Mucosa of stomach (tissue), 1 donor: Measurements from ENCODE around the gene TSPAN31.

Source experiments
- H3K27me3 ChIP-seq: one replicate; pipeline ENCODE4 v1.7.0; 2013; ENCODE audit warnings: mild to moderate bottlenecking, low read length; ENCODE audit not compliant: control insufficient read depth, insufficient read depth
- H3K36me3 ChIP-seq: one replicate; pipeline ENCODE4 v1.7.0; 2013; ENCODE audit warnings: low read length; ENCODE audit not compliant: control insufficient read depth, insufficient read depth
- H3K4me1 ChIP-seq: one replicate; pipeline ENCODE4 v1.7.0; 2013; ENCODE audit warnings: mild to moderate bottlenecking, low read length; ENCODE audit not compliant: control insufficient read depth, insufficient read depth
- H3K4me3 ChIP-seq: one replicate; pipeline ENCODE4 v1.7.0; 2013; ENCODE audit warnings: low read length
- H3K9ac ChIP-seq: one replicate; pipeline ENCODE4 v1.7.0; 2013; ENCODE audit warnings: mild to moderate bottlenecking, low read length, moderate library complexity
- H3K9me3 ChIP-seq: one replicate; pipeline ENCODE4 v1.7.0; 2013; ENCODE audit warnings: mild to moderate bottlenecking, low read length, moderate library complexity; ENCODE audit not compliant: control insufficient read depth
- donor health status: Pancreatic carcinoma.

The TSPAN31 gene

GRCh38 chr12:57762463-57762862 lies 17.6 kb downstream of the TSPAN31 start:
- H3K27me3 ChIP-seq = peaks cover 39% of the 10 kb centered on the region
- H3K4me1 ChIP-seq = peaks cover 28% of the 10 kb centered on the region
- H3K9ac ChIP-seq = no peak overlapping the region
- H3K36me3 ChIP-seq = no peaks in the 10 kb centered on the region
- H3K4me3 ChIP-seq = no peak overlapping the region
- H3K9me3 ChIP-seq = no peaks in the 10 kb centered on the region

GRCh38 chr12:57763881-57764661 lies 19.2 kb downstream of the TSPAN31 start:
- Histone ChIP-seq H3K4me1 (peaks cover 28% of the 10 kb centered on the region), H3K9me3 (no peaks in the 10 kb centered on the region), H3K4me3 (peak overlapping the region; percentile 64), H3K27me3 (peaks cover 40% of the 10 kb centered on the region), H3K9ac (no peak overlapping the region), H3K36me3 (no peaks in the 10 kb centered on the region)

GRCh38 chr12:57764662-57765002 lies 19.8 kb downstream of the TSPAN31 start:
- H3K4me3 ChIP-seq = peak overlapping the region; percentile 64
- peaks cover 28% of the 10 kb centered on the region for H3K4me1 ChIP-seq
- peak overlapping the region; percentile 62 for H3K9ac ChIP-seq
- H3K36me3 ChIP-seq = no peaks in the 10 kb centered on the region
- no peaks in the 10 kb centered on the region for H3K9me3 ChIP-seq
- H3K27me3 ChIP-seq = peaks cover 40% of the 10 kb centered on the region

GRCh38 chr12:57765003-57765697 lies 20.3 kb downstream of the TSPAN31 start:
- Histone ChIP-seq H3K27me3 (peaks cover 40% of the 10 kb centered on the region), H3K4me1 (peaks cover 28% of the 10 kb centered on the region), H3K4me3 (peak overlapping the region; percentile 64), H3K36me3 (no peaks in the 10 kb centered on the region), H3K9ac (peak overlapping the region; percentile 62), H3K9me3 (no peaks in the 10 kb centered on the region)

GRCh38 chr12:57765698-57766463 lies 21.0 kb downstream of the TSPAN31 start:
- Histone ChIP-seq H3K27me3 (peaks cover 40% of the 10 kb centered on the region), H3K4me3 (no peak overlapping the region), H3K9ac (no peak overlapping the region)

DNA sequence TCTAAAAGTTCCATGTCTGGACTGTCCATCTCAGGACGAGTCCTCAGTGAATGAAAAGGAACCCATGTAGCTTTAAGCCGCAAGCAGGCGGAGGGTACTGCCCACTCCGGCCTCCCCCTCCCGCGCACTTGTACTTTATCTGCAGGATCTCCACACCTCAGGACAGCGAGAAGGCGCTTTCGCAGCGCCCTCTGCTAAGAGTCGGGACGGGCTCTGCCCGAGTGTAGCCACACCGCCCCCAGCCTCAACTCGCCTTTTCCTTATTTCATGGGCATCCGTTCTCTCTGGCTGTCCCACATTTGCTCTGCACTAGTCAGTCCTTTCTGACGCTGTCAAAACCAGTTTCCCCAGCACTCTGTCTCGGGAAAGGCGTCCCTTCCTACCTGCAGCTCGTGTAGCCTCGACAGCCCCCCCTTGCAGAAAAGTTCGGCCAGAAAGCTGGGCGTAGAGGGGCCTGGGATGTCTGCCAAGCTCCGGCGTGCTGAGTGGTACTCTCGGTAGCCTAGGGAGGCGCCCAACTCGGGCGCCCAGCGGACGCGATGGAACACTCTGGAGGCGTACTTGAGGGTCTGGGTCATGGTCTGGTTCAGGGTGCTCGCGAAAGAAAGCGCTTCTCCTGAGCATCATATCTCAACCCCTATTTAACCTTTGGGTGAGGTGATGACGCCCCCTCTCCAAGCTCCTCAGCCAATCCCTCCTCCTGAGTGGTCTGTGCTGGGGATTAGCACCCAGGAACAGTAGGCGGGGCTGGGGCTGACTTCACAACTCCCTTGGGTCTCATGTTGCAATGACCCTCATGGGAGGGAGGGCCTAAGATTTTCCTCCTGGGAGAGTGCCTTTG lies 21.8 kb downstream of the TSPAN31 start, which contains the start of gene CYP27B1:
CYP27B1 (minus strand) TSS at position 615 of the 841 bp plus-strand sequence; CDS start at position 578, 37 bp downstream.
- H3K36me3 ChIP-seq = no peaks in the 10 kb centered on the region
- H3K27me3 ChIP-seq = peaks cover 40% of the 10 kb centered on the region
- no peak within 1 kb of the TSS for H3K9ac ChIP-seq
- H3K4me1 ChIP-seq = peaks cover 28% of the 10 kb centered on the region
- H3K9me3 ChIP-seq = no peaks in the 10 kb centered on the region
- no peak within 1 kb of the TSS for H3K4me3 ChIP-seq

More at GRCh38 chr12:57765698-57766463, 21.0 kb downstream of the TSPAN31 start:
- Histone ChIP-seq H3K4me1 (peaks cover 28% of the 10 kb centered on the region), H3K36me3 (no peaks in the 10 kb centered on the region), H3K9me3 (no peaks in the 10 kb centered on the region)

GRCh38 chr12:57767305-57767698 lies 22.5 kb downstream of the TSPAN31 start:
- no peak overlapping the region for H3K9ac ChIP-seq
- no peaks in the 10 kb centered on the region for H3K36me3 ChIP-seq
- peaks cover 40% of the 10 kb centered on the region for H3K27me3 ChIP-seq
- no peak overlapping the region for H3K4me3 ChIP-seq
- no peaks in the 10 kb centered on the region for H3K9me3 ChIP-seq
- peaks cover 28% of the 10 kb centered on the region for H3K4me1 ChIP-seq

- peaks cover 40% of the 10 kb centered on the region for H3K27me3 ChIP-seq
- peaks cover 29% of the 10 kb centered on the region for H3K4me1 ChIP-seq
- no peak overlapping the region for H3K9ac ChIP-seq
- no peaks in the 10 kb centered on the region for H3K9me3 ChIP-seq
- no peak overlapping the region for H3K4me3 ChIP-seq
- H3K36me3 ChIP-seq = no peaks in the 10 kb centered on the region
Observed at GRCh38 chr12:57767876-57768275, 23.0 kb downstream of the TSPAN31 start.

DNA sequence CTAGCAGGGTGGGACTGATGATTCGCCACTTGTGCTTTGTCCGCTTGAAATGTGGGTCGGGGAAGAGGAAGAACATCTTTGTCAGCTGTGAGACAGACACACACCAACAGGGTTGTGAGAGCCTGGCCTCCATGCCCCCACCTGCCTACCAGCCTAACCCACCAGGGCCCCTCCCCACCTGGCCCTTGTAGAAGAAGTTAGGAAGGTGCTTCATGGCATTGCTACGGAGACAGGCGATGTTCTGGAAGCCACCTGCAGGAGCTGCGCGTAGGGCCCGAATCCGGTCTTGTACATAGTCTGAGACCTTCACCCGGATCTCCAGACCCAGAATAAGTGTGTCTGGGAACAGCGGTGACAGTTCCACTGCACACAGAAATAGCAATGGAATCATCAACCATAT lies 24.8 kb downstream of the TSPAN31 start:
- Histone ChIP-seq H3K4me3 (no peak overlapping the region), H3K27me3 (peaks cover 30% of the 10 kb centered on the region), H3K36me3 (no peaks in the 10 kb centered on the region), H3K4me1 (peaks cover 33% of the 10 kb centered on the region), H3K9me3 (no peaks in the 10 kb centered on the region), H3K9ac (no peak overlapping the region)

GRCh38 chr12:57770734-57771133 lies 25.9 kb downstream of the TSPAN31 start:
- Histone ChIP-seq H3K9me3 (no peaks in the 10 kb centered on the region), H3K4me3 (no peak overlapping the region), H3K4me1 (peaks cover 22% of the 10 kb centered on the region)

GRCh38 chr12:57771236-57771872 lies 26.5 kb downstream of the TSPAN31 start:
- H3K4me1 ChIP-seq = peaks cover 16% of the 10 kb centered on the region
- no peaks in the 10 kb centered on the region for H3K9me3 ChIP-seq
- H3K36me3 ChIP-seq = no peaks in the 10 kb centered on the region
- H3K9ac ChIP-seq = peak overlapping the region; percentile 87
- peak overlapping the region; percentile 90 for H3K4me3 ChIP-seq
- H3K27me3 ChIP-seq = peaks cover 12% of the 10 kb centered on the region

More at GRCh38 chr12:57770734-57771133, 25.9 kb downstream of the TSPAN31 start:
- Histone ChIP-seq H3K27me3 (peaks cover 18% of the 10 kb centered on the region), H3K9ac (no peak overlapping the region), H3K36me3 (no peaks in the 10 kb centered on the region)
